Tibial artery (tissue), 4 donors: ENCODE measurements around the gene CD53.

ENCODE experiments used
- DNase-seq, 2 donors: peaks; one replicate each; pipeline ENCODE4 v3.0.0-alpha.2; 2019
- H3K27ac ChIP-seq, 2 donors: fragments of 200-600 bp; sonication (generic) in 1 of 2; 1 replicate in 1 of 2; 2 replicates in 1 of 2; pipeline ENCODE4 v1.5.1; 2018 to 2019; ENCODE audit warnings: mild to moderate bottlenecking in 1 of 2
- H3K27me3 ChIP-seq, 2 donors: fragments of 200-600 bp; sonication (generic) in 1 of 2; one replicate each; pipeline versions ENCODE4 v1.5.1 to v1.6.0; 2016 to 2019
- H3K36me3 ChIP-seq, 3 donors: fragments of 200-600 bp; sonication (generic) in 2 of 3; one replicate each; pipeline ENCODE4 v1.5.1; 2016 to 2019; ENCODE audit warnings: mild to moderate bottlenecking in 2 of 3
- H3K4me1 ChIP-seq, 4 donors: fragments of 200-600 bp; sonication (generic) in 2 of 4; 1 replicate in 3 of 4; 2 replicates in 1 of 4; pipeline ENCODE4 v1.5.1; 2016 to 2019
- H3K4me3 ChIP-seq, 2 donors: fragments of 200-600 bp; sonication (generic) in 1 of 2; 1 replicate in 1 of 2; 2 replicates in 1 of 2; pipeline ENCODE4 v1.5.1; 2018 to 2019; ENCODE audit warnings: mild to moderate bottlenecking in 2 of 2
- H3K9me3 ChIP-seq, 3 donors: fragments of 200-600 bp; sonication (generic) in 1 of 3; one replicate each; pipeline ENCODE4 v1.5.1; 2016 to 2019
- intact Hi-C: fragments of 100-400 bp; cut with DNase I; formaldehyde crosslinking; loops from one replicate; pipeline ENCODE4 v1.15.0; 2023; ENCODE audit warnings: low total_unique reads
- TF ChIP-seq, protein P1 (sequence below), 2 experiments: fragments of 200-600 bp in 1 of 2; fragments of 450-650 bp in 1 of 2; IDR thresholded peaks; one replicate each; pipeline ENCODE4 v1.5.1; 2017 to 2019; ENCODE audit warnings: antibody characterized with exemption in 2 of 2, mild to moderate bottlenecking in 1 of 2, moderate library complexity in 1 of 2

Gene CD53

GRCh38 chr1:110898734-110899457 lies 25.9 kb downstream of the CD53 start:
- Histone ChIP-seq H3K4me3 (no peak overlapping the region), H3K9me3 (no peaks in the 10 kb centered on the region), H3K27ac (no peak overlapping the region), H3K27me3 (no peaks in the 10 kb centered on the region), H3K36me3 (no peaks in the 10 kb centered on the region), H3K4me1 (no peaks in the 10 kb centered on the region)
- no peak for DNase-seq
- intact Hi-C loops, result no loop called here
- TF ChIP-seq, protein P1, sequence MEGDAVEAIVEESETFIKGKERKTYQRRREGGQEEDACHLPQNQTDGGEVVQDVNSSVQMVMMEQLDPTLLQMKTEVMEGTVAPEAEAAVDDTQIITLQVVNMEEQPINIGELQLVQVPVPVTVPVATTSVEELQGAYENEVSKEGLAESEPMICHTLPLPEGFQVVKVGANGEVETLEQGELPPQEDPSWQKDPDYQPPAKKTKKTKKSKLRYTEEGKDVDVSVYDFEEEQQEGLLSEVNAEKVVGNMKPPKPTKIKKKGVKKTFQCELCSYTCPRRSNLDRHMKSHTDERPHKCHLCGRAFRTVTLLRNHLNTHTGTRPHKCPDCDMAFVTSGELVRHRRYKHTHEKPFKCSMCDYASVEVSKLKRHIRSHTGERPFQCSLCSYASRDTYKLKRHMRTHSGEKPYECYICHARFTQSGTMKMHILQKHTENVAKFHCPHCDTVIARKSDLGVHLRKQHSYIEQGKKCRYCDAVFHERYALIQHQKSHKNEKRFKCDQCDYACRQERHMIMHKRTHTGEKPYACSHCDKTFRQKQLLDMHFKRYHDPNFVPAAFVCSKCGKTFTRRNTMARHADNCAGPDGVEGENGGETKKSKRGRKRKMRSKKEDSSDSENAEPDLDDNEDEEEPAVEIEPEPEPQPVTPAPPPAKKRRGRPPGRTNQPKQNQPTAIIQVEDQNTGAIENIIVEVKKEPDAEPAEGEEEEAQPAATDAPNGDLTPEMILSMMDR (IDR thresholded peaks at IDR 0.05), result no peak

- Histone ChIP-seq H3K27me3 (no peaks in the 10 kb centered on the region), H3K36me3 (no peaks in the 10 kb centered on the region), H3K9me3 (no peaks in the 10 kb centered on the region), H3K27ac (no peak overlapping the region), H3K4me3 (no peak overlapping the region), H3K4me1 (no peaks in the 10 kb centered on the region)
- intact Hi-C loops, result no loop called here
- no peak for DNase-seq
- TF ChIP-seq, protein P1 (IDR thresholded peaks at IDR 0.05), result no peak
Measured at GRCh38 chr1:110899458-110899843, 26.5 kb downstream of the CD53 start.

DNA sequence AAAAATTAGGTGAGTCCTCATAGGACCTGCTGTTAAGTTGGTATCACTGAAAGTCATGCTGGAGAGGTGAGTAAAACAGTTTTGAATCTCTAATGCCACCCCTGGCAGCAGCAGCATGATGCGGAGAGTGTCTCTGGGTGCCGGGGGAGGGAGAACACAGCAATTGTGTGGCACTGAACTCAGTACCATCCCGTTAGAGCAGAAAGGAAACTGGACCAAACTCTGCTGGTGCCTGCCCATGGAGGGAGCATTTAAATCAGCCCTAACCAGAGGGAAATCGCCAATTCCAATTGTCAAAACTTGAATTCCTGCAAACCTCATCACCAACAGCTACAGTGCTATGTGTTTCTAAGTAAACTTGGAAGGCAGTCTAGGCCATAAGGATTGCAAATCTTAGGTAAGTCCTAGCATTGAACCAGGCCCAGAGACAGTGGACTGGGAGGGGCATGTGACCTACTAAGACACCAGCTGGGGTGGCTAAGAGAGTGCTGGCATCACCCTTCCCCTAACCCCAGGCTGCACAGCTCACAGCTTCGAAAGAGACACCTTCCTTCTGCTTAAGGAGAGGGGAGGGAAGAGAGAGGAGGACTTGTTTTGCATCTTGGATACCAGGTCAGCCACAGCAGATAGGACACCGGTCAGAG lies 30.0 kb downstream of the CD53 start:
- intact Hi-C loops, result no loop called here
- H3K4me3 ChIP-seq, result no peak overlapping the region
- H3K27me3 ChIP-seq, result no peaks in the 10 kb centered on the region
- H3K4me1 ChIP-seq, result no peaks in the 10 kb centered on the region
- no peaks in the 10 kb centered on the region for H3K9me3 ChIP-seq
- H3K27ac ChIP-seq, result no peak overlapping the region
- no peak for DNase-seq
- no peaks in the 10 kb centered on the region for H3K36me3 ChIP-seq
- TF ChIP-seq, protein P1 (IDR thresholded peaks at IDR 0.05), result no peak

DNA sequence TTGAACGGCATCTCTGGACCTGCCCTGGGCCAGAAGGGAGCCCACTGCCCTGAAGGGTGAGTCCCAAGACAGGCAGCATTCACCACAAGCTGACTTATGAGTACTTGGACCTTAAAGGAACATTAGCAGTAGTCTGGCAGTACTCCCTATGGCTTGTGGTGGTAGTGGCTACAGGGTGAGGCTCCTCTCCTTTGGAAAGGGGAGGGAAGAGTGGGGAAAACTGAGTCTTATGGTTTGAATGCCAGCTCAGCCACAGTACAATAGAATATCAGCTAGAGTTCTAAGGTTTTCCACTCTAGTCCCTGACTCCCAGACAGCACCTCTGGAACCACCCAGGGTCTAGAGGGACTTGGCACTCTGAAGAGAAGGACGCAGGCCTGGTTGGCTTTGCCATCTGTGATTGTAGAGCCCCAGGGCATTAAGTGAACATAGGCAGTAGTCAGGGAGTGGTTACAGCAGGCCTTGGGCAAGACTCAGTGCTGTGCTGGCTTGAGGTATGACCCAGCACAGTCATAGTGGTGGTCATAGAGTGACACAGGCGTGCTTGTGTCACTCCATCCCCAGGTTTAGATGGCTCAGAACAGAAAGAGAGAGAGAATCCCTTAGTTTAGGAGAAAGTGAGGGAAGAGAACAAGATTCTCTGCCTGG lies 31.0 kb downstream of the CD53 start:
- Histone ChIP-seq H3K27me3 (no peaks in the 10 kb centered on the region), H3K4me3 (no peak overlapping the region), H3K9me3 (no peaks in the 10 kb centered on the region), H3K36me3 (no peaks in the 10 kb centered on the region), H3K4me1 (no peaks in the 10 kb centered on the region), H3K27ac (no peak overlapping the region)
- no peak for DNase-seq
- TF ChIP-seq, protein P1 (IDR thresholded peaks at IDR 0.05), result no peak
- intact Hi-C loops, result no loop called here

DNA sequence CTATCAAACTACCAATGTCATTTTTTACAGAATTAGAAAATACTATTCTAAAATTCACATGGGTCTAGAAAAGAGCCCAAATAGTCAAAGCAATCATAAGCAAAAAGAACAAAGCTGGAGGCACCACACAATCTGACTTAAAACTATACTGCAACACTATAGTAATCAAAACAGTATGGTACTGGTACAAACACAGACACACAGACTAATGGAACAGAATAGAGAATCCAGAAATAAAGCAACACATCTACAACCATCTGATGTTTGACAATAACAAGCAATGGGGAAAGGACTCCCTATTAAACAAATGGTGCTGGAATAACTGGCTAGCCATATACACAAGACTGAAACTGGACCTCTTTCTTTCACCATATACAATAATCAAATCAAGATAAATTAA lies 39.8 kb downstream of the CD53 start:
- intact Hi-C loops, result no loop called here
- H3K4me3 ChIP-seq, result no peak overlapping the region
- H3K9me3 ChIP-seq, result peaks cover 0 to 10% (median 4%) of the 10 kb centered on the region in 3 donors
- no peaks in the 10 kb centered on the region for H3K4me1 ChIP-seq
- H3K27ac ChIP-seq, result no peak overlapping the region
- TF ChIP-seq, protein P1 (IDR thresholded peaks at IDR 0.05), result no peak
- no peak for DNase-seq
- no peaks in the 10 kb centered on the region for H3K27me3 ChIP-seq
- no peaks in the 10 kb centered on the region for H3K36me3 ChIP-seq
